ENCODE measurements around the gene RNF115. TPM values are rescaled to one million over a fixed set of nuclear protein-coding genes. Genes with fewer than 3 reads are reported as not detected.
A peak's percentile ranks its signal among the peaks of the same experiment; 100 is the strongest.

Gene RNF115
- total RNA-seq, 1 experiment from 2014 or later, result 9.5 TPM

DNA sequence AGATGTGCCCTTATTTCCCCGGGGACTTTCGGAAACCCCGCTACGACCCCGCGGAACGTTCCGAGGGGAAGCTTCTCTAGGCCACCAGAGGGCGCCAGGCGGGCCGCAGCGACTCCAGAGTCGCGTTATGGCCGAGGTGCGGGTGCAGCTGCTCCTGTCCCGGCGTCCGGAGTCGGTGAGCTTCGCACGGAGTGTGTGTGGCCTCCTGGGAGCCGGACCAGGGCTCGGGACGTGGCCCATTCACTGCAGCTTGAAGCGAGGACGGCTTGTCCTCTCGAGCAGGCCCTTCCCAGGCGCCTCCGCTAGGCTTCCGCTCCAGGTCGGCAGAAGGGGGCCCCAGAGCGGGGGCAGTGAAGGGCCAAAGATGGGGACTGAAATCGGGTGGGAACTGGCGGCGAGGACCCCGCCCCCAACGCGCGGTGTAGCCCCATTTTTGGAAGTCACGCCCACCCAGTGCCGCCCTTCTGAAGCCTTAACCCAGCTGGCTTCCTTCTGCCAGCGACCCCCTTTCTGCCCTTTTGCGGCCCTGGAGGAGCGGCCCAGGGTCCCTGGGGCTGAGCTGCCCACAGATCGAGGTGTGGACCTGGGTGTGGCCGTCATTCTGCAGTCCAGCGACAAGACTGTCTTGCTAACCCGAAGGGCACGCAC is 21.7 kb upstream of the RNF115 start, which contains the start of gene NUDT17:
Gene NUDT17, plus strand, starts transcription at position 117 of the 648 bp plus-strand sequence. Its CDS starts 11 bp downstream, at position 128.
- ChIA-PET RAD21 (ENCODE audit: low non-redundant PET in 1 of 2, low total read pairs in 2 of 2, uncharacterized antibody in 2 of 2, unreplicated experiment in 2 of 2) (interaction anchor here (0.5 to 1.1 kb wide), 3 partner anchors 13 to 82 kb away, joined by 3 to 4 read pairs (median 3); partner anchors contain the start of genes PIAS3 (in 1 of the 2) and RBM8A (in 1 of the 2)), POLR2A (interaction anchor here (0.6 to 3.7 kb wide), 4 partner anchors 9 to 112 kb away, joined by 3 to 17 read pairs (median 6); partner anchors contain the start of genes LIX1L and PIAS3), CTCF (interaction anchor here (0.6 to 7.6 kb wide), 18 partner anchors 9 to 190 kb away, joined by 3 to 87 read pairs (median 4); partner anchors contain the start of genes ANKRD34A, LIX1L, PIAS3 and POLR3GL)
- H3K27ac ChIP-seq (ENCODE audit: low read depth, low read length), result peak within 1 kb of the TSS; percentile 8; the same call in 1 of the 2 replicates
- H3K4me1 ChIP-seq (ENCODE audit: control insufficient read depth in 1 of 2, insufficient read depth in 2 of 2, low read length in 2 of 2), result peaks cover 4 to 14% of the 10 kb centered on the region in 2 experiments
- ATAC-seq, result peak; percentile 88
- H3K9me3 ChIP-seq (ENCODE audit: control insufficient read depth in 1 of 2, insufficient read depth in 1 of 2, low read depth in 1 of 2, low read length in 2 of 2), result no peaks in the 10 kb centered on the region
- no peaks in the 10 kb centered on the region for H3K9me2 ChIP-seq (ENCODE audit: insufficient read depth)
- H3K27me3 ChIP-seq (ENCODE audit: insufficient read depth, low read length), result no peaks in the 10 kb centered on the region
- intact Hi-C loops (cut with micrococcal nuclease), result loop anchor here (1.0 to 5.0 kb wide), 2 partner anchors 62 to 169 kb away; no protein-coding TSS in a partner anchor
- no TSS peak for BruUV-seq (replicated peaks)
- no peak within 1 kb of the TSS for H2AFZ ChIP-seq (ENCODE audit: low read depth, low read length, poor library complexity, severe bottlenecking)
- peak within 1 kb of the TSS; percentile 38 to 49 for H3K4me3 ChIP-seq (replicated peaks in 1 of 2; ENCODE audit: low read depth in 1 of 2, low read length in 2 of 2)
- peaks cover 34% of the 10 kb centered on the region in 2 experiments for H3K36me3 ChIP-seq (ENCODE audit: control insufficient read depth in 1 of 2, insufficient read depth in 2 of 2, low read length in 2 of 2)
- H3K79me2 ChIP-seq (ENCODE audit: insufficient read depth, low read length), result no peaks in the 10 kb centered on the region
- H3K9ac ChIP-seq (ENCODE audit: low read length), result peak within 1 kb of the TSS; percentile 35; the same call in 1 of the 2 replicates
- H3K4me2 ChIP-seq (ENCODE audit: low read length), result peak within 1 kb of the TSS; percentile 81
- TF ChIP-seq, protein P1, sequence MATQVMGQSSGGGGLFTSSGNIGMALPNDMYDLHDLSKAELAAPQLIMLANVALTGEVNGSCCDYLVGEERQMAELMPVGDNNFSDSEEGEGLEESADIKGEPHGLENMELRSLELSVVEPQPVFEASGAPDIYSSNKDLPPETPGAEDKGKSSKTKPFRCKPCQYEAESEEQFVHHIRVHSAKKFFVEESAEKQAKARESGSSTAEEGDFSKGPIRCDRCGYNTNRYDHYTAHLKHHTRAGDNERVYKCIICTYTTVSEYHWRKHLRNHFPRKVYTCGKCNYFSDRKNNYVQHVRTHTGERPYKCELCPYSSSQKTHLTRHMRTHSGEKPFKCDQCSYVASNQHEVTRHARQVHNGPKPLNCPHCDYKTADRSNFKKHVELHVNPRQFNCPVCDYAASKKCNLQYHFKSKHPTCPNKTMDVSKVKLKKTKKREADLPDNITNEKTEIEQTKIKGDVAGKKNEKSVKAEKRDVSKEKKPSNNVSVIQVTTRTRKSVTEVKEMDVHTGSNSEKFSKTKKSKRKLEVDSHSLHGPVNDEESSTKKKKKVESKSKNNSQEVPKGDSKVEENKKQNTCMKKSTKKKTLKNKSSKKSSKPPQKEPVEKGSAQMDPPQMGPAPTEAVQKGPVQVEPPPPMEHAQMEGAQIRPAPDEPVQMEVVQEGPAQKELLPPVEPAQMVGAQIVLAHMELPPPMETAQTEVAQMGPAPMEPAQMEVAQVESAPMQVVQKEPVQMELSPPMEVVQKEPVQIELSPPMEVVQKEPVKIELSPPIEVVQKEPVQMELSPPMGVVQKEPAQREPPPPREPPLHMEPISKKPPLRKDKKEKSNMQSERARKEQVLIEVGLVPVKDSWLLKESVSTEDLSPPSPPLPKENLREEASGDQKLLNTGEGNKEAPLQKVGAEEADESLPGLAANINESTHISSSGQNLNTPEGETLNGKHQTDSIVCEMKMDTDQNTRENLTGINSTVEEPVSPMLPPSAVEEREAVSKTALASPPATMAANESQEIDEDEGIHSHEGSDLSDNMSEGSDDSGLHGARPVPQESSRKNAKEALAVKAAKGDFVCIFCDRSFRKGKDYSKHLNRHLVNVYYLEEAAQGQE (IDR thresholded peaks at IDR 0.05; ENCODE audit: low read depth), result no peak
- TF ChIP-seq CBX3 (IDR thresholded peaks at IDR 0.05; ENCODE audit: low read depth), result 0 out of 2 replicates have a peak, but pooled peaks have one; percentile 35
- TF ChIP-seq ELF1 (IDR thresholded peaks at IDR 0.05; ENCODE audit: borderline replicate concordance, low read depth), result no peak
- no peak for TF ChIP-seq ZNF274 (IDR thresholded peaks at IDR 0.05; ENCODE audit: low read depth, low read length)
- TF ChIP-seq, protein P2, sequence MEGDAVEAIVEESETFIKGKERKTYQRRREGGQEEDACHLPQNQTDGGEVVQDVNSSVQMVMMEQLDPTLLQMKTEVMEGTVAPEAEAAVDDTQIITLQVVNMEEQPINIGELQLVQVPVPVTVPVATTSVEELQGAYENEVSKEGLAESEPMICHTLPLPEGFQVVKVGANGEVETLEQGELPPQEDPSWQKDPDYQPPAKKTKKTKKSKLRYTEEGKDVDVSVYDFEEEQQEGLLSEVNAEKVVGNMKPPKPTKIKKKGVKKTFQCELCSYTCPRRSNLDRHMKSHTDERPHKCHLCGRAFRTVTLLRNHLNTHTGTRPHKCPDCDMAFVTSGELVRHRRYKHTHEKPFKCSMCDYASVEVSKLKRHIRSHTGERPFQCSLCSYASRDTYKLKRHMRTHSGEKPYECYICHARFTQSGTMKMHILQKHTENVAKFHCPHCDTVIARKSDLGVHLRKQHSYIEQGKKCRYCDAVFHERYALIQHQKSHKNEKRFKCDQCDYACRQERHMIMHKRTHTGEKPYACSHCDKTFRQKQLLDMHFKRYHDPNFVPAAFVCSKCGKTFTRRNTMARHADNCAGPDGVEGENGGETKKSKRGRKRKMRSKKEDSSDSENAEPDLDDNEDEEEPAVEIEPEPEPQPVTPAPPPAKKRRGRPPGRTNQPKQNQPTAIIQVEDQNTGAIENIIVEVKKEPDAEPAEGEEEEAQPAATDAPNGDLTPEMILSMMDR (IDR thresholded peaks at IDR 0.05 in 2 of 3, conservative IDR thresholded peaks at IDR 0.05 in 1 of 3; ENCODE audit: borderline replicate concordance in 1 of 3, insufficient read depth in 1 of 3, low read depth in 2 of 3, low read length in 2 of 3), result peak; percentile 73 to 96 (median 96); a peak in 5 of 6 replicates
- no peak for TF ChIP-seq CEBPB (IDR thresholded peaks at IDR 0.05; ENCODE audit: low read depth)
- no peak for TF ChIP-seq JUND (IDR thresholded peaks at IDR 0.05)
- peak; percentile 46 for TF ChIP-seq POLR2AphosphoS5 (IDR thresholded peaks at IDR 0.05; ENCODE audit: low read depth, low read length)
- TF ChIP-seq, protein P3, sequence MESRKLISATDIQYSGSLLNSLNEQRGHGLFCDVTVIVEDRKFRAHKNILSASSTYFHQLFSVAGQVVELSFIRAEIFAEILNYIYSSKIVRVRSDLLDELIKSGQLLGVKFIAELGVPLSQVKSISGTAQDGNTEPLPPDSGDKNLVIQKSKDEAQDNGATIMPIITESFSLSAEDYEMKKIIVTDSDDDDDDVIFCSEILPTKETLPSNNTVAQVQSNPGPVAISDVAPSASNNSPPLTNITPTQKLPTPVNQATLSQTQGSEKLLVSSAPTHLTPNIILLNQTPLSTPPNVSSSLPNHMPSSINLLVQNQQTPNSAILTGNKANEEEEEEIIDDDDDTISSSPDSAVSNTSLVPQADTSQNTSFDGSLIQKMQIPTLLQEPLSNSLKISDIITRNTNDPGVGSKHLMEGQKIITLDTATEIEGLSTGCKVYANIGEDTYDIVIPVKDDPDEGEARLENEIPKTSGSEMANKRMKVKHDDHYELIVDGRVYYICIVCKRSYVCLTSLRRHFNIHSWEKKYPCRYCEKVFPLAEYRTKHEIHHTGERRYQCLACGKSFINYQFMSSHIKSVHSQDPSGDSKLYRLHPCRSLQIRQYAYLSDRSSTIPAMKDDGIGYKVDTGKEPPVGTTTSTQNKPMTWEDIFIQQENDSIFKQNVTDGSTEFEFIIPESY (IDR thresholded peaks at IDR 0.05; ENCODE audit: extremely low read depth, insufficient replicate concordance, low read length), result no peak
- no peak for TF ChIP-seq FOSL1 (IDR thresholded peaks at IDR 0.05; ENCODE audit: low read depth)
- TF ChIP-seq EGR1 (IDR thresholded peaks at IDR 0.05; ENCODE audit: low read depth), result no peak
- no peak for TF ChIP-seq TCF7L2 (IDR thresholded peaks at IDR 0.05; ENCODE audit: borderline replicate concordance, extremely low read depth, insufficient read depth, insufficient read length)
- TF ChIP-seq RAD21 (IDR thresholded peaks at IDR 0.05; ENCODE audit: low read depth), result peak; percentile 67
- TF ChIP-seq YY1 (IDR thresholded peaks at IDR 0.05; ENCODE audit: extremely low read depth, insufficient replicate concordance, low read depth, low read length), result peak; percentile 61
- TF ChIP-seq SIN3A (IDR thresholded peaks at IDR 0.05; ENCODE audit: low read depth), result no peak
- no peak for TF ChIP-seq SP1 (IDR thresholded peaks at IDR 0.05; ENCODE audit: low read depth)
- peak; percentile 45; the same call in 1 of the 2 replicates for TF ChIP-seq ZFX (IDR thresholded peaks at IDR 0.05)
- no peaks in the 10 kb centered on the region for H4K20me1 ChIP-seq (ENCODE audit: insufficient read depth)
- peak; percentile 26 for DNase-seq (ENCODE audit: low read depth, low spot score)

Measured in HCT116 (cell line).